ENCODE measurements around the gene SKI.

The SKI gene

DNA sequence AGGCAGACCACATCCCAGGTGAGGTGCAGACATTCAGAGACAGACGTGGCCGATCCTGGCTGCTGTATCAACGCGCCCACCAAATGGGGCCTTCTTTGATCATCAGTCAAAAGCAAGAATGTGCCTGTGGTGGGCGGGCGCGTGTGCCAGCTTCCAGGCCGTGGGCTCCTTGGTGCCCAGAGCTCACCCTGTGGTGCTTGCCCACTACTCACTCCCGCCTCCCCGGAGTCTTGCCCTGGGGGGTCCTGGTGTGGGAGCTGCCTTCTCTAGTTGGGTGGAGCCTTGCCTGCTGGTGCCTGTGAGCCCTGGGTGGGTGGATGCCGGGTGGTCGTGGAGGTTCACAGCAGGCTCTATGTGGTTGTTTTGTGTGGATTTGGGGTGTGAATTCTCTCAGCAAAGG lies 70.6 kb downstream of the SKI start:
- DNase-seq: no peak

- peak; percentile 27 for DNase-seq
Measured at GRCh38 chr1:2299131-2299627, 71.1 kb downstream of the SKI start.

GRCh38 chr1:2300004-2300771 lies 72.1 kb downstream of the SKI start:
- DNase-seq: peak; percentile 50

DNA sequence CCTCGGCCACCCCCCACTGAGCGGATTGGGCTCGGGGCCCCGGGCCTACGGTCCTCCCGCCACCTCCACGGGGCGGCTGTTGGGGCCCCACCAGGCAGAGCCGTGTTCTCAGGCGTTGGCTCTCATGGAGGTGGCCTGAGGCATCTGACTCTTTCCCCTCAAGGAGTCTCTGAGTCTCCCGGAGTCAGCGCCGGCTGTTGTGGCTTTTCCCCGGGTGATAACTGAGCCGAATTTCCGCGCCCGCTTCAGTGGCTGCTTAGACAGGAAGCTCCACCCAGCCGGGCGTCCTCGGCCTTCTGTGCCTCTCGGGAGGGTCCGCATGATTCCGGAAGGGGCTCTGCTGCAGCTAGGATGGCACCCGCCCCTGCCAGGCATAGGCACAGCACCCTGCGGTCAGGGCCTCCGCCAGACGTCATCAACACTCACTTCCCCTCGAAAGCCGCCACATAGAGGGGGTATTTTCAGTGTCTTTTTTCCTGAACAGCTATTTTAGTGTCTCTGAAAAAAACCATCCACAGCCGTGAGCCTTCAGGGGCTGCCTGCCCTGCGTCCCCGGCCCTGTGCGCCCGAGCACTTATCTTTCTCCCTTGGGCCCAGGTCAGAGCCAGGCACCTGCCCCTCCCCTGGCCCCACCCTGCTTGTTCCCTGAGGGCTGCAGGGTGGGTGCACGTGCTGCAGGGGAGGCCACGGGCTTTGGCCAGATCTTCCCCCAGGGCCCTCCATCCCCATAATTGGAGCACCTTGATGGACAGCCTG lies 72.9 kb downstream of the SKI start:
- peak; percentile 91 for DNase-seq

DNA sequence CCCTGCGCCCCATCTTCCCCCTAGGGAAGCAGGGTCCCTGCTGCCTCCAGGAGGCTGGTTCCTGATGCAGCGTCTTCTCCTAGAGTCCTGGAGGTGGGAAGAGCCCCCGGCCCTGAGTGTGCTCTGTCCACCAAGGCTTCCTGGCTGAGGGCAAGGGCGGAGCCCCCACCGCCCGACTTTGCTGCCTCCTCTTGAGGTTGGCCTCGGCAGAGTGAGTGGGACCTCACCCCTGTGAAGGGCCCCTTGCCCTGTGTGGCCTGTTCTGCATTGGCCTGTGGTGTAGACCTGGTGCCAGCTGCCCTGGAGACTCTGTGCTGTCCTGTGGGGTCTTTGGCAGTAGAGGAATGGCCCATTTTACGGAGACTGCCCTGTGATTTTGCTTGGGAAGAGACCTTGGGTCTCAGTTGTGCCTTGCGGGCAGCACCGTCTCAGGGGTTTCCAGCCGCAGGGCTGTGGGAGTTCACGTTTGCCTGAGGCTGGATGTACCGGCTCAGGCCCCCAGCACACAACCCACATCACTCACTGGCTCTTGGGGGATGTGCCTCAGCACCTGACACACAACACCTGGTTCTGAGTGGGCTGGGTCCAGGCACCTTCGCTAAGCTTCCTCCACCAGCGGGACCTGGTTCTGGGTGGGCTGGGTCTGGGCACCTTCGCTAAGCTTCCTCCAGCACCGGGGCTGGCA lies 73.6 kb downstream of the SKI start:
- DNase-seq: no peak

DNA sequence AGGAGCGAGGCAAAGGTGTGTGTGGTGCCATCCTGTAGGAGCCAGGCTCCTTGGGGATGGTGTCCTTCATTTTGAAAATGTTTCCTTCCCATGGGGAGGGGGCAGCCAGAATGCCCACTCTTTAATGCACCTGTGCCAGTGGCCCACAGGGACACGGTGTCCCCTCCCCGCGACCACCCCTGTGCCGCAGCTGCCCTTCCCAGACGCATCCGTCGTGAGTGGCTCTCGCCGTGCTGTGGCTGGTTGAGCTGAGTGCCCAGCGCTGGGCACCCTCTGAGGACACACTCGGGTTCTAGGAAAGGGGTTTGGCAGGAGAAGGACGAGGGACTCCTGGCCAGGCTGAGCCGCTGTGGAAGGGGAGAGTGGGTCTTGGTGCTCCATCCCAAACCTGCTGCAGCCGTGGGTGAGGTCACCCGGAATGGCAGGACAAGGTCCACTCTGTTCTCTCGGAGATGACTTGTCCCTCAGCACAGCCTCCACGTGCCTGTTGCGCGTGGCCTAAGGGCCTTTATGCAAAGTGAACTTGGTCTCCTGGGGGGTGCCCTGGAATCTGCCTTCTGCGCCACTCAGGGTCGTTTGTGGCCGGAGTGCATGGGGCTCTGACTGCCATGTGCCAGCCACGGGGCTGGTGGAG lies 74.3 kb downstream of the SKI start:
- no peak for DNase-seq

- no peak for DNase-seq
Measured at GRCh38 chr1:2303016-2303775, 75.1 kb downstream of the SKI start.

GRCh38 chr1:2303781-2304180 lies 75.7 kb downstream of the SKI start:
- no peak for DNase-seq

DNA sequence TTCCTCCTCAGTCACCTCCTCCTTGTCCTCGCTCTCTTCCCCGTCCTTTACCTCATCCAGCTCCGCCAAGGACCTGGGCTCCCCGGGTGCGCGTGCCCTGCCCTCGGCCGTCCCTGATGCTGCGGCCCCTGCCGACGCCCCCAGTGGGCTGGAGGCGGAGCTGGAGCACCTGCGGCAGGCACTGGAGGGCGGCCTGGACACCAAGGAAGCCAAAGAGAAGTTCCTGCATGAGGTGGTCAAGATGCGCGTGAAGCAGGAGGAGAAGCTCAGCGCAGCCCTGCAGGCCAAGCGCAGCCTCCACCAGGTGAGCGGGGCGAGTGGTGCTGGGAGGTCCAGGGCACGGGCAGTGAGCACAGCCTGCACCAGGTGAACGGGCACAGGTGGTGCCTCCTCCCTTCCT lies 76.2 kb downstream of the SKI start:
- DNase-seq: no peak

DNA sequence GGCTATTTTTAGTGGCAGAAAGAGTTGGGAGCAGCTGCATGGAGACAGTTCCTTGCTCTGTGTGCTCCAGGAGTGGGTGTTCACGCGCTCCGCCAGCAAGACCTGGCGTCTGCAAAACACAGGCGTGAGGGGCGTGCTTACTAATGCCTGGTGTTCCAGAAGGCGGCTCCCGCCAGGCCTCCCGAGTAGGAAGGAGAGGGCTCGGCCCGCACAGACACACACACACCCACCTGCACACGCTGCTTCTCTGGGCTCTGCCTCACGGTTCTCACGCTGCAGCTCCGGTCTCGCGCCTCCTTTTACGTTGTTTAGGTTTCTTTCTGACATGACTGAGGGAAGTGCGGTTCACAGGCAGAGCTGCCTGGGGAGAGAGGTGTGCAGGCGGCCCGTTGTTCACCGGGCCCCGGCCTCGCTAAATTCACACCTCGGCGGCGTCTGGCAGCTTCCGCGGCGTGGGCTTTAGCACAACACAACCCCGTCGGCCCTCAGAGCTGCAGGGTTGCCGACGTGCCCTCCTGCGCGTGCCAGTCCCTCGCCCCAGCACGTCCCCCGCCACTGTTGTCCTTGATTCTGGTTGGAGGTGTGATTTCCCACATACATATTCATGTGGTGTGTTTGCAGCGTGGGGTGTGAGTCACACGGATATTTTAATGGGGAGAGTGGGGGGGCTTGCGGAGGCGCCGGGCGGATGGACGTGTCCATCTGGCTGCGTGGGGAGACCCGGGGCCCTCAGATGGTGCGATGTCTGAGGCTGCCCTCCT lies 77.0 kb downstream of the SKI start:
- DNase-seq: no peak

DNA sequence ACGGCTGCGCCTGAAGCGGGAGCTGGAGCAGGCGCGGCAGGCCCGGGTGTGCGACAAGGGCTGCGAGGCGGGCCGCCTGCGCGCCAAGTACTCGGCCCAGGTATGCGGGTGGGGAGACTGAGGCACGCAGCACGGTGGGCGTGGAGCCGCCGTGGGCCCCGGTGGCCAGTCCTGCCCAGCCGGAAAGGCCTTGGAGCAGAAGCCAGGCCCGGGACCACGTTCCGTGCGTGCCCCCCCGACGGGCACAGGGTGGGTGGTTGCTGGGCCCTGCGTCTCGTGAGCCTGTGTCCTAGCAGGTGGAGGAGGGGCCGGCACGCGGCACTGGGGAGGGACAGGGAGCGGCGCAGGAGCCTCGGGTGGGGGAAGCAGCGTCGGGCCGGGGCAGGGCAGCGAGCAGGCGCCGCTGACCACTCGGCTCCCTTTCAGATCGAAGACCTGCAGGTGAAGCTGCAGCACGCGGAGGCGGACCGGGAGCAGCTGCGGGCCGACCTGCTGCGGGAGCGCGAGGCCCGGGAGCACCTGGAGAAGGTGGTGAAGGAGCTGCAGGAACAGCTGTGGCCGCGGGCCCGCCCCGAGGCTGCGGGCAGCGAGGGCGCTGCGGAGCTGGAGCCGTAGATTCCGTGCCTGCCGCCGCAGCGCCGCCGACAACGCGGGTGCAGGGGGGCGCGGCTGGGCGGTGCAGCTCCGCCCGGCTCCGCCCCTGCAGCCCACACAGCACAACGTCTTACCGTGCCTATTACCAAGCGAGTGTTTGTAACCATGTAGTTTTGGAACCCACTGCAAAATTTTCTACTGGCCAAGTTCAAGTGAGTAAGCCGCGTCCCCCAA lies 78.2 kb downstream of the SKI start:
- no peak for DNase-seq

DNA sequence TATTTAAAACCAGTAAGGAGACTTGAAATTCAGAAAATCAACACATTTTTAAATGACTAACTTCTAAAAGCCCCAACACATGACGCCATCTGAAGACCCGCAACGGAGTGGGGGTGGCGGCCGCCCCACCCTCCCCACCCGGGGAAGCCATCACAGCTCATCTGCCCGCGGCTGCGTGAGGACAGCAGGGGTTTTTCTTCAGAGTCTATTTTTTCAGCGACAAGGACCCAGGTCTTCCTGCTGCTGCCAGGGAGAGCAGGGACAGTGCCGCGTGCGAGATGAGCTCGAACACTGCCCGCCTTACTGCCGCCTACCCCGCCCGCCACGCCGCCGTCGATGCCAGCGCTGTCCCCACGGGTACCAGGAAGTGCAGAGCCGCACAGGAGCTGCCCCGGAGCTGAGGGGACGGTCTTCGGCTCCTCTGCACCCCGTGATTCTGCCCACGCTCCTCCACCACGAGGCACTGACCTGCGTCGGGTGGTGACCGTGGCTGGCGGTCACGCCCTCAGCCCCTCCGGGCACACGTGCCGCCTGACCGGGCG lies 79.0 kb downstream of the SKI start:
- no peak for DNase-seq

- no peak for DNase-seq
Measured at GRCh38 chr1:2307972-2308371, 79.9 kb downstream of the SKI start.

DNA sequence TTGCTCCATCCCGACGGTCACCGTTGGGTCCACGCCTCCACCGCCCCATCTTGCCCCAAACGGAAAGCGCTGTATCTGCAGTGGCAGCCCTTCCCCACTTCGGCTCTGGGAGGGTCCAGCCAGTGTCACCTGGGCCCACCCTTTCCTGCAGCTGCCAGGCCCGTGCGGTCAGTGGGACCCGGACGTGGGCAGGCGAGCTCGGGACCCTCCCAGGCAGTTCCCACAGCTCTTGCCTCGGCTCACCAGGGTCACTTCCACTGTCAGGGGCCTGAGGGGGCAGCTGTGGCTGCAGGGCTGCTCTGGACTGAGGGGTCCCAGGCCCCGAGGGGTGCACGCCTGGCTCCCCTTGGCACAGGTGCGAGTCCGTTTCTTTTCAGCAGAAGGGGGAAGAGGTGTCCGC lies 80.7 kb downstream of the SKI start:
- no peak for DNase-seq

GRCh38 chr1:2310332-2311183 lies 82.4 kb downstream of the SKI start:
- no peak for DNase-seq

- peak; percentile 21 for DNase-seq
Measured at GRCh38 chr1:2311184-2312032, 83.3 kb downstream of the SKI start.

DNA sequence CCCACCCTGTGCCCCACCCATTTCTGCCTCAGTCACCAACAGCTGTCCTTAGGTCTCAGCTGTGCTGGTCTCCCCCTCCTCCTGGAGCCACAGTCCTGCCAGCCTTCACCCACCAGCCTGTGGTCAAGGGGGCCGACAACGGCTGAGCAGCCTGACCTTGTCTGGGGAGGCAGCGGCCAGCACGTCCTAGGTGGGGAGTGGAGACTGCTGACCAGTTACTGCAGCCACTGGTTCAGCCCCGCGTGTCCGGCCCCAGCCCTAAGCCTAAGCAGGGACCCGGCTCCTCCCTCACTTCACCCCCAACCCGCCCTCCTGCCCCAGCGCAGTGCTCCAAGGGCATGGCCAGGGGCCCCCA lies 84.0 kb downstream of the SKI start:
- no peak for DNase-seq

- DNase-seq: no peak
Measured at GRCh38 chr1:2312515-2313301, 84.6 kb downstream of the SKI start.
